Measurements from ENCODE around the gene AKT1S1. TPM values are rescaled to one million over a fixed set of nuclear protein-coding genes. Genes with fewer than 3 reads are reported as not detected.
A peak's percentile ranks its signal among the peaks of the same experiment; 100 is the strongest.

The AKT1S1 gene
- total and polyA plus RNA-seq, 2 of the 13 experiments (the other 11 are each of a cell fraction or from before 2014, with no cell fraction given): 13.5 to 27.8 TPM

DNA sequence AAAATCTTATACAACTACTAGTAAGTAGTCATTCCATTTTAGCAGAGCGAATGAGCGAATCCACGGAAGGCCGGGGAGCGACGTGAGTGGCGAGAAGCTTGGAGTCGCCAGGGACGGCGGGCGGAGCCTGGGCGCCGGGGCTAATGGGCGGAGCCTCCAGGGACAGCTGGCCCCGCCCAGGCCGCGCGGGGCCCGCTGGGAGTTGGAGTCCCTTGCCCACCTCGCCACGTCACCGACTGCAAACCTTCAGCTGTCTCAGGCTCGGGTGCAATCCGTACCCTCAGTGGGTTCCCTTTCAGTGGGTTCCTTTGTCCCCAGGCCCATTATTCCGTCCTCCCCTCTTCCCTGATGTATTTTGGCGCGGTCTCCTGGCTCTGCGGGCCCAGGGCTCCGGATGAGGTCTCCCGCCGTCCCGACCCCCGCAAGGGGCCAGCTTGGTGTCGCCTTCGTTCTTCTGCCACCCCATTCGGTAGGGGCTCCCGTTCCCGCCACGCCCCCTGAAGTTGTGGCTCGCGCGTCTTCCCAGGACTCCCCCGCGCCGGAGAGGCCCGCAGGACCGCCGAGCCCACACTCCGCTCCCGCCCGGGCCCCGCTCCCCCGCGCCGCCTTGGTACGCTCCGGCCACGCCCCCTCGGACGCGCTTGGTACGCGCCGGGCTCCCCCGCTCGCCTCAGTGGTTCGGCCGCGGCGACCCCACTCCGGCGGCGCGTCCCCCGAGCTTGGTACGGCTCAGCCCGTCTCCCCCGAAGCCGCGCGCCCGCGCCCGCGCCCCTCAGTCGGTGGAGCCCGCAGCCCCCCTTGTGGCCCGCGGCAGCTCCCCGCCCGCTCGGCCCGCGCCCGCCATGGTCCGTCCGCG is 26.4 kb downstream of the AKT1S1 start, which contains the start of gene PTOV1 (continued):
- TF ChIP-seq, protein P1, sequence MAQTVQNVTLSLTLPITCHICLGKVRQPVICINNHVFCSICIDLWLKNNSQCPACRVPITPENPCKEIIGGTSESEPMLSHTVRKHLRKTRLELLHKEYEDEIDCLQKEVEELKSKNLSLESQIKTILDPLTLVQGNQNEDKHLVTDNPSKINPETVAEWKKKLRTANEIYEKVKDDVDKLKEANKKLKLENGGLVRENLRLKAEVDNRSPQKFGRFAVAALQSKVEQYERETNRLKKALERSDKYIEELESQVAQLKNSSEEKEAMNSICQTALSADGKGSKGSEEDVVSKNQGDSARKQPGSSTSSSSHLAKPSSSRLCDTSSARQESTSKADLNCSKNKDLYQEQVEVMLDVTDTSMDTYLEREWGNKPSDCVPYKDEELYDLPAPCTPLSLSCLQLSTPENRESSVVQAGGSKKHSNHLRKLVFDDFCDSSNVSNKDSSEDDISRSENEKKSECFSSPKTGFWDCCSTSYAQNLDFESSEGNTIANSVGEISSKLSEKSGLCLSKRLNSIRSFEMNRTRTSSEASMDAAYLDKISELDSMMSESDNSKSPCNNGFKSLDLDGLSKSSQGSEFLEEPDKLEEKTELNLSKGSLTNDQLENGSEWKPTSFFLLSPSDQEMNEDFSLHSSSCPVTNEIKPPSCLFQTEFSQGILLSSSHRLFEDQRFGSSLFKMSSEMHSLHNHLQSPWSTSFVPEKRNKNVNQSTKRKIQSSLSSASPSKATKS (CRISPR knock-in tag; IDR thresholded peaks at IDR 0.05): no peak
- TF ChIP-seq ATAD3A (CRISPR knock-in tag; IDR thresholded peaks at IDR 0.05): no peak
- no peak for TF ChIP-seq FOXM1 (CRISPR knock-in tag; IDR thresholded peaks at IDR 0.05)
- TF ChIP-seq ZNF235 (CRISPR knock-in tag; IDR thresholded peaks at IDR 0.05; ENCODE audit: borderline replicate concordance): no peak
- no peak; the same call in 1 of the 2 replicates for TF ChIP-seq ZSCAN25 (CRISPR knock-in tag; IDR thresholded peaks at IDR 0.05)
- no peak for TF ChIP-seq JUN (CRISPR knock-in tag; IDR thresholded peaks at IDR 0.05)
- no peak for TF ChIP-seq GATA4 (IDR thresholded peaks at IDR 0.05; ENCODE audit: borderline replicate concordance, low read depth)
- TF ChIP-seq, protein P2, sequence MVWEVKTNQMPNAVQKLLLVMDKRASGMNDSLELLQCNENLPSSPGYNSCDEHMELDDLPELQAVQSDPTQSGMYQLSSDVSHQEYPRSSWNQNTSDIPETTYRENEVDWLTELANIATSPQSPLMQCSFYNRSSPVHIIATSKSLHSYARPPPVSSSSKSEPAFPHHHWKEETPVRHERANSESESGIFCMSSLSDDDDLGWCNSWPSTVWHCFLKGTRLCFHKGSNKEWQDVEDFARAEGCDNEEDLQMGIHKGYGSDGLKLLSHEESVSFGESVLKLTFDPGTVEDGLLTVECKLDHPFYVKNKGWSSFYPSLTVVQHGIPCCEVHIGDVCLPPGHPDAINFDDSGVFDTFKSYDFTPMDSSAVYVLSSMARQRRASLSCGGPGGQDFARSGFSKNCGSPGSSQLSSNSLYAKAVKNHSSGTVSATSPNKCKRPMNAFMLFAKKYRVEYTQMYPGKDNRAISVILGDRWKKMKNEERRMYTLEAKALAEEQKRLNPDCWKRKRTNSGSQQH (CRISPR knock-in tag; IDR thresholded peaks at IDR 0.05; ENCODE audit: low read depth): no peak
- TF ChIP-seq ZKSCAN8 (CRISPR knock-in tag; IDR thresholded peaks at IDR 0.05; ENCODE audit: borderline replicate concordance): no peak
- TF ChIP-seq, protein P3, sequence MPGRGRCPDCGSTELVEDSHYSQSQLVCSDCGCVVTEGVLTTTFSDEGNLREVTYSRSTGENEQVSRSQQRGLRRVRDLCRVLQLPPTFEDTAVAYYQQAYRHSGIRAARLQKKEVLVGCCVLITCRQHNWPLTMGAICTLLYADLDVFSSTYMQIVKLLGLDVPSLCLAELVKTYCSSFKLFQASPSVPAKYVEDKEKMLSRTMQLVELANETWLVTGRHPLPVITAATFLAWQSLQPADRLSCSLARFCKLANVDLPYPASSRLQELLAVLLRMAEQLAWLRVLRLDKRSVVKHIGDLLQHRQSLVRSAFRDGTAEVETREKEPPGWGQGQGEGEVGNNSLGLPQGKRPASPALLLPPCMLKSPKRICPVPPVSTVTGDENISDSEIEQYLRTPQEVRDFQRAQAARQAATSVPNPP (CRISPR knock-in tag; IDR thresholded peaks at IDR 0.05): no peak
- TF ChIP-seq, protein P4, sequence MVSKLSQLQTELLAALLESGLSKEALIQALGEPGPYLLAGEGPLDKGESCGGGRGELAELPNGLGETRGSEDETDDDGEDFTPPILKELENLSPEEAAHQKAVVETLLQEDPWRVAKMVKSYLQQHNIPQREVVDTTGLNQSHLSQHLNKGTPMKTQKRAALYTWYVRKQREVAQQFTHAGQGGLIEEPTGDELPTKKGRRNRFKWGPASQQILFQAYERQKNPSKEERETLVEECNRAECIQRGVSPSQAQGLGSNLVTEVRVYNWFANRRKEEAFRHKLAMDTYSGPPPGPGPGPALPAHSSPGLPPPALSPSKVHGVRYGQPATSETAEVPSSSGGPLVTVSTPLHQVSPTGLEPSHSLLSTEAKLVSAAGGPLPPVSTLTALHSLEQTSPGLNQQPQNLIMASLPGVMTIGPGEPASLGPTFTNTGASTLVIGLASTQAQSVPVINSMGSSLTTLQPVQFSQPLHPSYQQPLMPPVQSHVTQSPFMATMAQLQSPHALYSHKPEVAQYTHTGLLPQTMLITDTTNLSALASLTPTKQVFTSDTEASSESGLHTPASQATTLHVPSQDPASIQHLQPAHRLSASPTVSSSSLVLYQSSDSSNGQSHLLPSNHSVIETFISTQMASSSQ (IDR thresholded peaks at IDR 0.05; ENCODE audit: low read depth): no peak
- TF ChIP-seq, protein P4 (CRISPR knock-in tag; IDR thresholded peaks at IDR 0.05; ENCODE audit: borderline replicate concordance): no peak
- TF ChIP-seq ZNF792 (CRISPR knock-in tag; IDR thresholded peaks at IDR 0.05): peak; percentile 44
- peak; percentile 3; the same call in 1 of the 2 replicates for TF ChIP-seq SALL1 (CRISPR knock-in tag; IDR thresholded peaks at IDR 0.05)
- no peak for TF ChIP-seq ZKSCAN1 (IDR thresholded peaks at IDR 0.05; ENCODE audit: low read length)
- no peak for TF ChIP-seq CCAR2 (optimal IDR thresholded peaks at IDR 0.05; ENCODE audit: low read depth, low read length)
- no peak for TF ChIP-seq JUNB (CRISPR knock-in tag; IDR thresholded peaks at IDR 0.05; ENCODE audit: borderline replicate concordance)
- no peak for TF ChIP-seq ZNF556 (CRISPR knock-in tag; IDR thresholded peaks at IDR 0.05; ENCODE audit: borderline replicate concordance)
- TF ChIP-seq ZNF12 (CRISPR knock-in tag; IDR thresholded peaks at IDR 0.05): peak; percentile 23; the same call in 1 of the 2 replicates
- TF ChIP-seq, protein P5, sequence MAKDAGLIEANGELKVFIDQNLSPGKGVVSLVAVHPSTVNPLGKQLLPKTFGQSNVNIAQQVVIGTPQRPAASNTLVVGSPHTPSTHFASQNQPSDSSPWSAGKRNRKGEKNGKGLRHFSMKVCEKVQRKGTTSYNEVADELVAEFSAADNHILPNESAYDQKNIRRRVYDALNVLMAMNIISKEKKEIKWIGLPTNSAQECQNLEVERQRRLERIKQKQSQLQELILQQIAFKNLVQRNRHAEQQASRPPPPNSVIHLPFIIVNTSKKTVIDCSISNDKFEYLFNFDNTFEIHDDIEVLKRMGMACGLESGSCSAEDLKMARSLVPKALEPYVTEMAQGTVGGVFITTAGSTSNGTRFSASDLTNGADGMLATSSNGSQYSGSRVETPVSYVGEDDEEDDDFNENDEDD (CRISPR knock-in tag; IDR thresholded peaks at IDR 0.05; ENCODE audit: borderline replicate concordance): peak; percentile 59; the same call in 1 of the 2 replicates
